NCI-H748 treated with DMSO at 0.1 percent for 48 hours (cell line): ENCODE data around the gene CLEC14A.

Experiments
- DNase-seq: peaks from one replicate; lab custom pipeline; 2025; lab: John Stamatoyannopoulos, UW

The CLEC14A gene, protein sequence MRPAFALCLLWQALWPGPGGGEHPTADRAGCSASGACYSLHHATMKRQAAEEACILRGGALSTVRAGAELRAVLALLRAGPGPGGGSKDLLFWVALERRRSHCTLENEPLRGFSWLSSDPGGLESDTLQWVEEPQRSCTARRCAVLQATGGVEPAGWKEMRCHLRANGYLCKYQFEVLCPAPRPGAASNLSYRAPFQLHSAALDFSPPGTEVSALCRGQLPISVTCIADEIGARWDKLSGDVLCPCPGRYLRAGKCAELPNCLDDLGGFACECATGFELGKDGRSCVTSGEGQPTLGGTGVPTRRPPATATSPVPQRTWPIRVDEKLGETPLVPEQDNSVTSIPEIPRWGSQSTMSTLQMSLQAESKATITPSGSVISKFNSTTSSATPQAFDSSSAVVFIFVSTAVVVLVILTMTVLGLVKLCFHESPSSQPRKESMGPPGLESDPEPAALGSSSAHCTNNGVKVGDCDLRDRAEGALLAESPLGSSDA

DNA sequence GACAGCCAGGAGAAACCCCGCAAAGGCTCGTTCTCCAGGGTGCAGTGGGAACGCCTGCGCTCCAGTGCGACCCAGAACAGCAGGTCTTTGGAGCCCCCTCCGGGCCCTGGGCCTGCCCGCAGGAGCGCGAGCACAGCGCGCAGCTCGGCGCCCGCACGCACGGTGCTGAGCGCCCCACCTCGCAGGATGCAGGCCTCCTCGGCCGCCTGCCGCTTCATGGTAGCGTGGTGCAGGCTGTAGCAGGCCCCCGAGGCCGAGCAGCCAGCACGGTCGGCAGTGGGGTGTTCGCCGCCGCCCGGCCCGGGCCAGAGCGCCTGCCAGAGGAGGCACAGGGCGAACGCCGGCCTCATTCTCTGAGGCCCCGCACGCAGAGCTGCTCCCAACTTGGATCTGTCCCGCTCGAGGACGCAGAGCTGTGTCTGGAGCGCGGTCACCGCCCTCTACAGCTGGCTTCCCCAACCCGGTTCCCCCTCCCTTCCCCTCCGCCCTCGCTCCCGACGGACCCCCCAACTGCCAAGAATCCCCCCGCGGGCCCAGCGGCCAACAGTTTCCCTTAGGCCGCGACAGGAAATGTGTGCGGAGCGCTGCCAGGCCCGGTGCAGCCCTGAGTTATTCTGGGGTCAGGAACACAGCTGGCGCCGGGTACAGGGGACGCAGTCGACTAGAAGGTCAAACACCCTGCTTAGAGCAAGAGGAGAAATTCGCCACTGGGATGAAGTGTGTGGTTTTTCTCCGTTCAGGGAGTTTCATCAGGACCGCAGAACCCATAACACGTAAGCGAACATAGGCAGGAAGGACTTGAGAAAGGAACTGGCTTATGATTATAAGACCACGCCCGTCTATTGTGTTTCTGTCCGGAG lies at the start of gene CLEC14A:
Gene CLEC14A, minus strand, starts transcription at position 421 of the 860 bp plus-strand sequence. Its CDS starts 71 bp downstream, at position 350.
- DNase-seq, result no peak

DNA sequence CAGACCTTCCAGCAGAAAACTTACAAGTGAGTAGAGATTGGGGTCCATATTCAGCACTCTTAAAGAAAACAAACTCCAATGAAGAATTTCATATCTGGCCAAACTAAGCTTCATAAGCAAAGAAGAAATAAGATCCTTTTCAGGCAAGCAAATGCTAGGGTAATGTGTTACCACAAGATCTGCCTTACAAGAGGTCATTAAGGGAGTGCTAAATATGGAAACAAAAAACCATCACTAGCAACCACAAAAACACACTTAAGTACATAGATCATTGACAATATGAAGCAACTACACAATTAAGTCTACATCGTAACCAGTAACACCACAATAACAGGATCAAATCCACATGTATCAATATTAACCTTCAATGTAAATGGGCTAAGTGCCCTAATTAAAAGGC lies 47.1 kb upstream of the CLEC14A start:
- no peak for DNase-seq

DNA sequence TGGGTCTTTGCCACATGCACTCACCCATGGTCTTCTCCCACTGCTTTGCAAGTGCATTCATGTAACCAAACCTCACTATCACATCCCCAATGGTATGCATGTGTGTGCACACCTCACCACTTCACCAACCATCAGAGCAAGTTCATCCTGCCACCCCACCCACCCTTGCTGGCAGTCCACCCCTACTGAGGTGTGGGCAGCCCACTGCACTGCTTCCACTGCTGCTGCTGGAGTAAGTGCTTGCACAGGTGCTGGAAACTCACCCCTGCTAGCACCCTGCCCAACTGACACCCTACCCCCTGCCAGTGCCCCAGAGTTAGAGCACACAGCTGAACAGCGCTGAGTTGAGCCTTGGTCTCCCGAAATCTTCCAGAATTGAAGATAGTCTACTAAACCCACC lies 46.1 kb upstream of the CLEC14A start:
- DNase-seq, result no peak

DNA sequence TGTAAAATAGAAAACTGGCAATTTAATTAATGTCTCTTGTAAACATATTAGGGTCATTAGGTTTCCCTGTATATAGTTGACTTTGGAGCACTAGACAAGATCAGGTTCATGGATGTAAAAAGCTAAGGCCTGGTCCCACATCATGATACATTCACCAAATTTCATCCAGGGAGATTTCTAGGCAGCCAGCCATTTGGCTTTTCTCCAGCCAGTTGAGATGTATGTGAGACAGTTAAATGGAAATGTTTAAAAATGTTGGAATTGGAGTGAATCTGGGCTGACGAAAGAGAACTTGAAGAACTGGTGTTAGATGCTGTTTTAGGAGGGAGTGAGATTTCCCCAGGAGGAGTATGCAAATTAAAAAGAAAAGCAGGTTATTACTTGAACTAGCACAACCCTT lies 41.8 kb upstream of the CLEC14A start:
- no peak for DNase-seq

DNA sequence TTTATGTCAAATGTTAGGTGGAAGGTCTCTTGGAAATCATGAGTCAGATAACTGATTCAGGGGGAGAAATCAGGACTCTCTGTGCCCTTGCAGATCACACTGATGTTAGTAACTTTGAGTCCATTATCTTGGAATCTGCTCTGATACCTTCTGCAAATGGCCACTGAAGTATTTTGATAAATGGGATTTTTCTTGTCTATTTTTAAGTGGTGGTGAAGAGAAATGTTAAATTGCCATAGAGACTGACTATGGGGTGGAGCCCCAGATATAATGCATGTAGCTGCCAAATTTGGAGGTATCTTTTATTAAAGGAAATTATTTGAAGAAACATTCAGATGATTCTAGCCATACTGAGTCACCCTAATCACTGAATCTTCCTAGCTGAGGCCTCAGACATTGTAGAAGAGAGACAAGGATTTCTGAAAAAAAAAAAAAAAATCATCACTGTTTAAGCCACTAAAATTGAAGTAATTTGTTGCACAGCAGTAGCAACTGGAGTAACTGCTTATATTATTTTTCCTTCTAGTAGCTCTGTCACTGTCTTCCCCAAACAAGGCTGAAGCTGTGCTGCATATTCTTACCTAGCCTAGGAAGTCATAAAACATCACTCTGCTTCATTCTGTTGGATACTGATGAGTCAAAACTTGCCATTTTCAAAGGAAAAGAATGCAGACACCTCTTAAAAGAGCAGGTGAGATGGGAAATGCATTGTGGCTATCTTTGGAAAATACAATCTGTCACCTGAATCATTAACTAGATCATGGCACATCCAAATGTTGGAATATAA lies 36.0 kb upstream of the CLEC14A start:
- no peak for DNase-seq

DNA sequence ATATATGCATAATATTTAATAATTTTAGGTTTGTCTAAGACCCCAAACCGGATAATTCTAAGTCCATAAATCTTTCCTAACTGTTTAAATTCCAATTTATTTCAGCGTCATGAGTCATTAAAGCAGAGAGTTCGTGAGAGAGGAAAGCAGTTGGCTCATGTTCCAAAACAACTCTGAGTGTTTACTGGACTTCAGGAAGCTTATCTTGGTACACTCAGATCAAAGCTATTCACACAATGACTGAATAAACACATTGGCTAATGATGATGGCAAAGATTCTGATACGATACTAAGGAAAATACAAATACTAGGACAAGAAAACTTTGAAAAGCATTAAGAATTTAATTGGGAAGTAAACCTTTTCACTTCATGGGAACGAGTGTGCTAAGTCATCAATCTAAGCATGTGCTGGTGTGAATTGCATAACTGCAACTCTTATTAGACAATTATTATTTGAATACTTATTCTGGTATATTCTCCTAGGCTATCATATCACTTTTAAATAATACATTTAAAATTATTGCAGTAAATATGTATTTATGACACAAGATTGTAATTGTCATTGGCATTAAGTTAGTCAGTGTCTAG lies 34.8 kb upstream of the CLEC14A start:
- DNase-seq, result peak; percentile 14

DNA sequence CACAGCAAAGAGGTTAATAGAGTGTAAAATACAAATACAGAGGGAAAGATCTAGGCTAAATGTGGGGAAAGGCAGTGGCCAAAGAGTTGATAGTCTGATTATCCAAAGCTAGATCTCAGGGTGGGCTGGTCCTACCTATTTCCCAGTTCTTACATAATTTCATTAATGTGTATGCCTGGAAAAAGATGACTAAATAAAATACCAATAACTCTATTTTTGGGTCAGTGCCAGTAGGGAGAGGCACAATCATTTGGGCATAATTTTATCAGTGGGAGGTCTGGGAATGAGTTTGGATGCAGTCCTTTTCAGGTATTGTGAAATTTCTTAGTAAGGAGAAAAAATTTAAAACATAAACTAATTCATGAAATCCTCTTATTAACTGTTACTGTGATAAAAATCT lies 30.6 kb upstream of the CLEC14A start:
- DNase-seq, result no peak

DNA sequence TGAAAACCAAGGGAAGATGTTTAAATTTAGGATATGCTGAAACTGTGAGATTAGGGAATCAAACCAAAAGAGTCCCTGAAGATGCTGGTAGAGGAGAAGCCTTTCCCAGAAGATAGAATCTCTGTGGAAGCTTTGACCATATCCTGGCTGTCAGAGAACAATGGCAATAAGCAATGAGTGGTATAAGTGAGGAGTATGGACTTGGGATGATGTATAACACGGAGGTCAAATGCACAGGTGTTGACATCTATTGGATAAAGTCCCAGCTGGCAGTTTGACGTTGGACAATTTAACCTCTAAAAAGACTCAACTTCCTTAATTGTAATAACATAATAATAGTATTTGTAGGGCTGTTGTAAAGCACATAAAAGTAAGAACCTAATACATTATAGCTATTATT lies 30.1 kb upstream of the CLEC14A start:
- no peak for DNase-seq

DNA sequence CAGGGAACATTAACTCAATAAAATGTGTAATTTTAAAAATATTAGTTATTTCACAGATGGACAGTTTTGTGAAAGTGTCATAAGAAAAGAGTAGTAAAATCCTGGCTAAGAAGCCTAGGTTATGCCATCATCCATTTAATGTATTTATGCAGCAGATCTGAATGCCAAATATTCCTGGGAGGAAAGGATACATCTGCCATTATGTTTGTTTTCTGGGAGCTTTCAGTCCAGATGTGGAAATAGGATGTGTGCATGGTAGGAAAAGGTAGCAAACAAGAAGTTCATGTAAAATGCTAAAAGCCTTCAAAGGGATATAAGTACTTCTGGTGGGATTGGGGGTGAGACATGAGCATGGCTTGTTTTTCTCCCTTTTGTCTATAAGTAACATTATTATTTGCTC lies 27.0 kb upstream of the CLEC14A start:
- DNase-seq, result no peak

DNA sequence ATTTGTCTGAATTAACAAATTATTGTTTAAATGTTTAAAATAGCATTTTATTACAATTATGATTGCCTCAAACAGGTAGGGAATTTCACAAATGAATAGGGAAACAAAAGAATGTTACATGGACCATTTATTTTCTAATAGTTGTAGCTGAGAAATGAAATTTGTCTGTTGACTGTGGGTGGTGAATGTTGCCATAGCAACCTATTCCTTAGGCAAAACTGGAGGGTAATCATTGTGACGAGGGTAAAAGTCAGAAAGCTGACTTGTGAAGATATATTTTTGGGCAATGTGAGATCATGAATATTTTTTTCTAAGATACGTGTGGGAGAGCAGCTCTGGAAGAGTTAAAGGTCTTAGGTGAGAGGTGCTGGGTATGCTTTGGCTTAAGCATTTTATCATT lies 24.2 kb upstream of the CLEC14A start:
- no peak for DNase-seq

DNA sequence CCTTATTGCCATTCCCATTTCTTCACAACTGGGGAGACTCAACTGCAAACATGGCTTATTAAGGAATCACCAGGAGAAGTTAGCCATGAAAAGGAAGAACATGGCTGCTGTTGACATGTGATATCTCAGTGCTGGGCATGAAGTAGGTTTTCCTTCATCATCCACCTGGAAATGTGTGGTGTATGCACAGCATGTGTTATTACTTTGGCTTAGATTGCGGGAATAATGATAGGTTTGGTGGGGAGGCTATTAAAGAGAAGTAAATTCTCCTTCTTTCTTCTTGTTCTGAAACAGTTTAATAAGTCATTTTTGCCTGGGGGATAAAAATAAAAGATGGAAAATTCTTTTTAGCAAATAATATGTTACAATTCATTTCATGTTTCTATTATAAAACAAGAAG lies 23.7 kb upstream of the CLEC14A start:
- no peak for DNase-seq

DNA sequence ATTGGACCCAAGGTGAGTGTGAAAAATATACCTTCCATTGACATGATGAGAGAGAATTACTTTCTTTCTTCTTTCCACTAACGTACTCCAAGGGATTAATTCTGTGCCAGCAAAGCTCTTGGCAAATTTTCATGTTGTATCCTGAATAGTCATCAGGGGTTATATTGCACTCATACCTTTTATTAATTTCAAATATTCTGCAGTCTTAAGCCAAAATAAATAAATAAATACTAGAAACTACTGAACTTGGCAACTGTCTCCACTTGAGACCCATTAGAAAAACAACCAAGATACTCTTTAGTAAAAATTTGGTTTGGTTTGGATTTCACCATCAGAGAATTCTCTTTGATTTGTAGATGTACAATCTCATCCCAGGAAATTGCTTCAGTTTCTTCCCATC lies 22.1 kb upstream of the CLEC14A start:
- no peak for DNase-seq

DNA sequence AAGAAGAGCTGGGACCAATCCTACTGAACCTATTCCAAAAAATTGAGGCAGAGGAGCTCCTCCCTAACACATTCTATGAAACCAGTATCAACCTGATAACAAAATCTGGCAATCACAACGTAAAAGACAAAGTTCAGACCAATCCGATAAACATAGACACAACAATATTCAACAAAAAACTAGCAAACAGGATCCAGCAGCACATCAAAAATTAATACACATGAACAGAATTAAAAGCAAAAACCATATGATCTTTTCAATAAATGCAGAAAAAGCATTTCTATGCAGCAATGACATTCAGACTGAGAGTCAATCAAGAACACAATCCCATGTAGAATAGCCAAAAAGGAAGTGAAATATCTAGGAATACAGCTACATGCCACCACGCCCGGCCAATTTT lies 7.0 kb upstream of the CLEC14A start:
- no peak for DNase-seq

DNA sequence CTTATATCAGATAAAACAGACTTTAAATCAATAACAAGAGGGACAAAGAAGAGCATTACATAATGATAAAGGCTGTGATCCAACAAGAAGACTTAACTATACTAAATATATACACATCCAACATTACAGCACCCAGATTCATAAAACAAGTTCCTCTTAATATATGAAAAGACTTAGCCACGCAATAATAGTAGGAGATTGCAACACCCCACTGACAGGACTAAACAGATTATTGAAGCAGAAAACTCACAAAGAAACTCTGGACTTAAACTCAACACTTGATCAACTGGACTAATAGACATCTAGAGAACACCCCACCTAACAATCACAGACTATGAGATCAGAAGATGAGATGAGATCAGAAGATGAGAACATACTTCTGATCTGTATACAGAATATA lies 5.7 kb upstream of the CLEC14A start:
- DNase-seq, result no peak

DNA sequence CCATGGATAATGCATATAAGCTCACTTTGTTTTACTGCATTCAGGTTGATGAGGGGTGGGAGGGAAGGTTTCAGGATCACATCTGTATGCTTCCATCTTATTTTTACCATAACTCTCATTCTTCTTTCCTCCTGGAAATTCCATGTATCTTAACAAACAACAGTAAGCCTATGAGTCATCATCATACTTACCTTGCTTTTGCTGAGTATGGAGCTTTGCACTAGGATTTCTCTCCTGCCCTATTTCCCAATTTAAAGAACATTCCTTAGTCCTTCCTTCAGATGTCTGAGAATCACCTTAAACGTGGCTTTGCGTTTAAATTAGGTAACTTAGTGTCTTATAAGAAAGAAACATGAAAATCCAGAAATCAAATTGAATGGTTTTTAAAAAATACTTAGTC lies 1.6 kb upstream of the CLEC14A start:
- DNase-seq, result no peak

DNA sequence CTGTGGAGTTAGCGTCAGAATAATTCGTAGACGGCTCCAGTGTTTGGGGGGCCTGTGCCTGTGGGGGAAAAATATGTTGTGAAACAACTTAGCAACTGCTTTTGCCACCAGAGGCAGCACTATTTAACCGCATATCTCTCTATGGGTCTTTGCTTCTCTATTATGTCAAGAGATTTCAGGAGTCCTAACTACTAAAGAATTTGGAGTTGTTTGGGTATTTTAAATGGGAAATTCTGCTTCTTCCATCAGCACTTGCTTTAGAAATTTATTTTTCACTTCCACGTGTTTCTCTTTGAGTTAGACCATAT lies 594 bp upstream of the CLEC14A start:
- no peak for DNase-seq

DNA sequence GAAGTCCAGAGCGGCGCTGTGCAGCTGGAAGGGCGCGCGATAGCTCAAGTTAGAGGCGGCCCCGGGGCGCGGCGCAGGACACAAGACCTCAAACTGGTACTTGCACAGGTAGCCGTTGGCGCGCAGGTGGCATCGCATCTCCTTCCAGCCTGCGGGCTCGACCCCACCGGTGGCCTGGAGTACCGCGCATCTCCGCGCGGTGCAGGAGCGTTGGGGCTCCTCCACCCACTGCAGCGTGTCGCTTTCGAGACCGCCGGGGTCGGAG lies 553 bp downstream of the CLEC14A start:
- no peak for DNase-seq

DNA sequence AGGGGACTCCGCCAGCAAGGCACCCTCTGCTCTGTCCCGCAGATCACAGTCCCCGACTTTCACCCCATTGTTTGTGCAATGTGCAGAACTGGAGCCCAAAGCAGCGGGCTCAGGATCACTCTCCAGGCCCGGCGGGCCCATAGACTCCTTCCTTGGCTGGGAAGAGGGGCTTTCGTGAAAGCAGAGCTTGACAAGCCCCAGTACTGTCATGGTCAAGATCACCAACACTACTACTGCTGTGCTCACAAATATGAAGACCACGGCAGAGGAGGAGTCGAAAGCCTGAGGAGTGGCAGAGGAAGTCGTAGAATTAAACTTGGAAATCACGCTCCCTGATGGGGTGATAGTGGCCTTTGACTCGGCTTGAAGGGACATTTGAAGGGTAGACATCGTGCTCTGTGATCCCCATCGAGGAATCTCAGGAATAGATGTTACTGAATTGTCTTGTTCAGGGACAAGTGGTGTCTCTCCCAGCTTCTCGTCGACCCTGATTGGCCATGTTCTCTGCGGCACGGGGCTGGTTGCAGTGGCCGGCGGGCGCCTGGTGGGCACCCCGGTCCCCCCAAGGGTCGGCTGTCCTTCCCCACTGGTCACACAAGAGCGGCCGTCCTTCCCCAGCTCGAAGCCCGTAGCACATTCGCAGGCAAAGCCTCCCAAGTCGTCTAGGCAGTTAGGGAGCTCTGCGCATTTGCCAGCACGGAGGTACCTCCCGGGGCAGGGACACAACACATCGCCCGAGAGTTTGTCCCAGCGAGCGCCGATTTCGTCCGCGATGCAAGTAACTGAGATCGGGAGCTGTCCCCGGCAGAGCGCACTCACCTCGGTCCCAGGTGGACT lies 1.1 kb downstream of the CLEC14A start:
- no peak for DNase-seq

DNA sequence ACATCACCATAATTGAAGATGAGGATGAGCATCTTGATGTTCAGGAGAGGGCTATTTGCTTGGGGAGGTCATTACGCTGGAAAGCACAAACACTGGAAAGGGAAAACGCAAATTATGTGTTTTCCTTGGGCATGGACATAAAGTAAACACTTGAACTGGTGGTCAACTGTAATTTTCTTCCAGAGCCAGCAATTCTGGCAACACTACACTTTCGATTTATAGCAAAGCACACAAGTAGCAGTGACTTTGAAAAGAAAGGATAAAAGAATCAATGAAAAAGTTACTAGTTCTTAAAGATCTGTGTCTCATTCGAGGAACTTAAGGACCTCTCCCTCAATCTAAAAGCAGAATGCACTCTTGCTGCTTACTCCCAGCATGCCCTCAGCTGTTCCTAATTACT lies 2.2 kb downstream of the CLEC14A start:
- DNase-seq, result peak; percentile 28

DNA sequence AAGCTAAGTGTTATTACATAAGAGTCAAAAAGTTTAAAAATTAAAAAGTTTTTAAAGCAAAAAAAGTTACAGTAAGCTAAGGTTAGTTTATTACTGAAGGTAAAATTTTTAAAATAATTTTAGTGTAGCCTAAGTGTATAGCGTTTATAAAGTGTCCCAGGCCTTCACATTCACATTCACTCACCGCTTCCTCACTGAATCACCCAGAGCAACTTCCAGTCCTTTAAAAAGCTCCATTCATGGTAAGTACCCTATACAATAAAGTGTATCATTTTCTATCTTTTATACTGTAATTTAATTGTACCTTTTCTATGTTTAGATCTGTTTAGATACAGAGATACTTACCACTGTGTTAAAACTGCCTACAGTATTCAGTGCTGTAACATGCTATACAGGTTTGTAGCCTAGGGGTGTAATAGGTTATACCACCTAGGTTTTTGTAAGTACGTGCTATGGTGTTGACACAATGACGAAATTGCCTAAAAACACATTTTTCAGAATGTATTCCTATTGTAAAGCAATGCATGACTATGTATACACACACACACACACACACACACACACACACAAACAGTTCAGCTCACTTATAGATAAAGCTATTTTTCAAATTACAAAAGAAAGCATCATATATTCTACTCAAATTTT lies 3.7 kb downstream of the CLEC14A start:
- DNase-seq, result peak; percentile 35

DNA sequence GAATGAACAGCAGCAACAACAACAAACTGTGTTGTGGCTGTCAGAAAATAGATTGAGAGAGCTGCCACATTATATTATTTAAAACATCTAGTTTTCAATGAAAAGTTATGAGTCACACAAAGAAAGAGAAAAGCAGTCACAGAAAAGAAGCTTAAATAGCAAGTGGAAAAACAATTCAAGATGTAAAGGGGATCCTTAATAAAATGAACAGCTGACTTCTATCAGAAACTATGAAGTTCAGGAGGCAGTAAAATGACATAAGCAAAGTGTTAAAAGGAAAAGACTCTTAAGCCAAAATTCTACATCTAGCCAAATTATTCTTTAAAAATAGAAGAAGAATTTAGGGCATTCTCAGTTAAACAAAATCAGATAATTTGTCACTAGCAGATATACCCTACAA lies 5.6 kb downstream of the CLEC14A start:
- DNase-seq, result no peak
